ENCODE results near the gene TBC1D5. TPM values are rescaled to one million over a fixed set of nuclear protein-coding genes. Genes with fewer than 3 reads are reported as not detected.

Gene TBC1D5
- total and polyA plus RNA-seq, 2 donors (not counting 1 experiment from before 2014, with no cell fraction given): 22.6 to 111 TPM

DNA sequence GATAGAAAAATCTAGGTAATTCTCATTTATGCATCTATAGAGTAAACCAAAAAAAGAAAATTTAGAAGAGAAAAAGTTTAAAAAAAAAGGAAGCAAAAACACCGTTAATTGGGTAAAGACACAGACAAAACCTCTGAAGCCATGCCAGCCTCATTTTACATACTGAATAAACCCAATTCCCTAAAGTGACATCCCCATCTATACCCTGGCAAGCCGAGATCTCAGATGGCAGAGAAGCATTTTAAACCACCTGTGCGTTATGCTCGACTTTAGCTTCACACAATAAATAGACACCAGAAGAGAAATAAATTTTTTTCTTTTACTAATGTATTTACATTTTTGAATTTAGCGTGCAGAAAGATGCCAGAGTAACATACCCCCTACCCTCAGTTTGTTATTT is 475.6 kb downstream of the TBC1D5 start:
- CTCF ChIA-PET: no interaction called here
- H3K9me3 Mint-ChIP-seq (ENCODE audit: insufficient read depth): no peaks in the 10 kb centered on the region
- no peak overlapping the region for H3K9ac ChIP-seq (ENCODE audit: low read length)

DNA sequence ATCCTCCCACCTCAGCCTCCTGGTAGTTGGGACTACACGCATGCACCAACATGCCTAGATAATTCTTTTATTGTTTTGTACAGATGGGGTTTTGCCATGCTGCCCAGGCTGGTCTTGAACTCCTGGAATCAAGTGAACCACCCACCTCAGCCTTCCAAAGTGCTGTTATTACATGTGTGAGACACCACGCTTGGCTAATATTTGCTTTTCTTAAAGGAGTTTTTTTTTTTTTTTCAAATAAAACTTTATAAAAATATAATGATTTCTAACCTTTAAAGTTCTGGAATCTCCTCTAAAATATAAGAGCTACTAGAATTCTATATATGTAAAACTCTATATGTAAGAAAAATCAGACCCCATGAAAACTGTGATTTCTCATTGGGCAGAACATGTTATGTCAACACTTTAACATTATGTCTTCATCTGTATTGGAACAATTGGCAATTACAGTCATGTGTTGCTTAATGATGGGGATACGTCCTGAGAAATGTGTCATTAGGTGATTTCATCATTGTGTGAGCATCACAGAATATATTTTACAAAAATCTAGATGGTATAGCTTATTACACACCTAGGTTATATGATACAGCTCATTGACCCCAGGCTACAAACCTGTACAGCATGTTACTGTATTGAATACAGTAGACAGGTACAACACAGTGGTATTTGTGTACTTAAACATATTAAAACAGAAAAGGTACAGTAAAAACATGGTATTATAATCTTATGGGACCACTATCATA is 480.6 kb downstream of the TBC1D5 start:
- no peak for DNase-seq
- H3K4me2 ChIP-seq (replicated peaks; ENCODE audit: low read depth, low read length, poor library complexity, severe bottlenecking): no peak overlapping the region
- Mint-ChIP-seq H3K27me3 (no peaks in the 10 kb centered on the region), H3K4me1 (peaks cover 3% of the 10 kb centered on the region), H3K4me3 (no peak overlapping the region), H3K27ac (no peak overlapping the region), H3K9me3 (ENCODE audit: insufficient read depth) (no peaks in the 10 kb centered on the region)
- WGBS (ENCODE audit: insufficient coverage): no CpG with 5 or more reads among the region's 3 CpGs
- no peak for ATAC-seq (ENCODE audit: low read depth)
- H3K27ac ChIP-seq (ENCODE audit: low read length in 2 of 2): no peak overlapping the region
- H3K79me2 ChIP-seq (ENCODE audit: control insufficient read depth, insufficient read depth, low read length): no peaks in the 10 kb centered on the region
- no peak overlapping the region for H2AFZ ChIP-seq (ENCODE audit: insufficient read depth, low read depth, low read length, poor library complexity, severe bottlenecking)
- CTCF ChIA-PET: interaction anchor here (0.7 to 2.1 kb wide), 3 partner anchors 153 to 676 kb away, joined by 3 to 9 read pairs (median 3); no protein-coding TSS in a partner anchor
- H3K9me3 ChIP-seq (ENCODE audit: control extremely low read depth in 1 of 3, control insufficient read depth in 2 of 3, insufficient read depth in 1 of 3, low read length in 2 of 3): no peaks in the 10 kb centered on the region
- no peaks in the 10 kb centered on the region for H3K4me1 ChIP-seq (ENCODE audit: control insufficient read depth in 2 of 2, insufficient read depth in 2 of 2, low read length in 2 of 2)
- intact Hi-C loops (cut with micrococcal nuclease): no loop called here
- no peaks in the 10 kb centered on the region for H3K27me3 ChIP-seq (replicated peaks in 1 of 4; ENCODE audit: control extremely low read depth in 1 of 4, control insufficient read depth in 3 of 4, insufficient read depth in 4 of 4, low read length in 3 of 4)
- H3K36me3 ChIP-seq (replicated peaks in 1 of 2; ENCODE audit: control extremely low read depth in 1 of 2, control insufficient read depth in 1 of 2, extremely low read depth in 1 of 2, insufficient read depth in 2 of 2, low read length in 1 of 2): peaks cover 0 to 2% of the 10 kb centered on the region in 2 experiments
- no peak overlapping the region for H3K9ac ChIP-seq (ENCODE audit: low read length)
- no peak overlapping the region for H3K4me3 ChIP-seq (ENCODE audit: control extremely low read depth in 1 of 5, extremely low read depth in 1 of 5, insufficient read depth in 1 of 5, low read depth in 2 of 5, low read length in 4 of 5)
- TF ChIP-seq, protein P1, sequence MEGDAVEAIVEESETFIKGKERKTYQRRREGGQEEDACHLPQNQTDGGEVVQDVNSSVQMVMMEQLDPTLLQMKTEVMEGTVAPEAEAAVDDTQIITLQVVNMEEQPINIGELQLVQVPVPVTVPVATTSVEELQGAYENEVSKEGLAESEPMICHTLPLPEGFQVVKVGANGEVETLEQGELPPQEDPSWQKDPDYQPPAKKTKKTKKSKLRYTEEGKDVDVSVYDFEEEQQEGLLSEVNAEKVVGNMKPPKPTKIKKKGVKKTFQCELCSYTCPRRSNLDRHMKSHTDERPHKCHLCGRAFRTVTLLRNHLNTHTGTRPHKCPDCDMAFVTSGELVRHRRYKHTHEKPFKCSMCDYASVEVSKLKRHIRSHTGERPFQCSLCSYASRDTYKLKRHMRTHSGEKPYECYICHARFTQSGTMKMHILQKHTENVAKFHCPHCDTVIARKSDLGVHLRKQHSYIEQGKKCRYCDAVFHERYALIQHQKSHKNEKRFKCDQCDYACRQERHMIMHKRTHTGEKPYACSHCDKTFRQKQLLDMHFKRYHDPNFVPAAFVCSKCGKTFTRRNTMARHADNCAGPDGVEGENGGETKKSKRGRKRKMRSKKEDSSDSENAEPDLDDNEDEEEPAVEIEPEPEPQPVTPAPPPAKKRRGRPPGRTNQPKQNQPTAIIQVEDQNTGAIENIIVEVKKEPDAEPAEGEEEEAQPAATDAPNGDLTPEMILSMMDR (IDR thresholded peaks at IDR 0.05): no peak
- TF ChIP-seq EZH2 (IDR thresholded peaks at IDR 0.05; ENCODE audit: borderline replicate concordance, insufficient read depth, low read depth, low read length, poor library complexity, severe bottlenecking): no peak
- POLR2A ChIA-PET: interaction anchor here (0.7 kb wide), 1 partner anchor 379 kb away, joined by 4 read pairs; no protein-coding TSS in a partner anchor
- no peaks in the 10 kb centered on the region for H4K20me1 ChIP-seq (ENCODE audit: control insufficient read depth, insufficient read depth, low read length, poor library complexity, severe bottlenecking)

More for the DNA sequence above, 475.6 kb downstream of the TBC1D5 start:
- 100% methylated on average over 1 of the region's 5 CpGs for WGBS (ENCODE audit: insufficient coverage)
- Histone ChIP-seq H3K27me3 (replicated peaks in 1 of 4; ENCODE audit: control extremely low read depth in 1 of 4, control insufficient read depth in 3 of 4, insufficient read depth in 4 of 4, low read length in 3 of 4) (no peaks in the 10 kb centered on the region), H3K27ac (ENCODE audit: low read length in 2 of 2) (no peak overlapping the region), H2AFZ (ENCODE audit: insufficient read depth, low read depth, low read length, poor library complexity, severe bottlenecking) (no peak overlapping the region), H3K4me2 (replicated peaks; ENCODE audit: low read depth, low read length, poor library complexity, severe bottlenecking) (no peak overlapping the region), H4K20me1 (ENCODE audit: control insufficient read depth, insufficient read depth, low read length, poor library complexity, severe bottlenecking) (no peaks in the 10 kb centered on the region), H3K4me1 (ENCODE audit: control insufficient read depth in 2 of 2, insufficient read depth in 2 of 2, low read length in 2 of 2) (no peaks in the 10 kb centered on the region), H3K36me3 (replicated peaks in 1 of 2; ENCODE audit: control extremely low read depth in 1 of 2, control insufficient read depth in 1 of 2, extremely low read depth in 1 of 2, insufficient read depth in 2 of 2, low read length in 1 of 2) (peaks cover 0 to 2% of the 10 kb centered on the region in 2 experiments), H3K79me2 (ENCODE audit: control insufficient read depth, insufficient read depth, low read length) (no peaks in the 10 kb centered on the region), H3K4me3 (ENCODE audit: control extremely low read depth in 1 of 5, extremely low read depth in 1 of 5, insufficient read depth in 1 of 5, low read depth in 2 of 5, low read length in 4 of 5) (no peak overlapping the region), H3K9me3 (ENCODE audit: control extremely low read depth in 1 of 3, control insufficient read depth in 2 of 3, insufficient read depth in 1 of 3, low read length in 2 of 3) (no peaks in the 10 kb centered on the region)
- no peak overlapping the region for H3K4me3 Mint-ChIP-seq
- DNase-seq (no peak), ATAC-seq (ENCODE audit: low read depth) (no peak)
- H3K27ac Mint-ChIP-seq: no peak overlapping the region
- peaks cover 2% of the 10 kb centered on the region for H3K4me1 Mint-ChIP-seq
- POLR2A ChIA-PET: no interaction called here
- intact Hi-C loops (cut with micrococcal nuclease): no loop called here
- H3K27me3 Mint-ChIP-seq: no peaks in the 10 kb centered on the region
- TF ChIP-seq EZH2 (IDR thresholded peaks at IDR 0.05; ENCODE audit: borderline replicate concordance, insufficient read depth, low read depth, low read length, poor library complexity, severe bottlenecking): no peak
- TF ChIP-seq, protein P1 (IDR thresholded peaks at IDR 0.05): no peak

All from B cell (primary cell).